ENCODE results near the gene ADGRG3. TPM values are rescaled to one million over a fixed set of nuclear protein-coding genes. Genes with fewer than 3 reads are reported as not detected.

ADGRG3 gene
- total and polyA plus RNA-seq, 2 of the 13 experiments (the other 11 are each of a cell fraction or from before 2014, with no cell fraction given) = 2.7 to 11.8 TPM

DNA sequence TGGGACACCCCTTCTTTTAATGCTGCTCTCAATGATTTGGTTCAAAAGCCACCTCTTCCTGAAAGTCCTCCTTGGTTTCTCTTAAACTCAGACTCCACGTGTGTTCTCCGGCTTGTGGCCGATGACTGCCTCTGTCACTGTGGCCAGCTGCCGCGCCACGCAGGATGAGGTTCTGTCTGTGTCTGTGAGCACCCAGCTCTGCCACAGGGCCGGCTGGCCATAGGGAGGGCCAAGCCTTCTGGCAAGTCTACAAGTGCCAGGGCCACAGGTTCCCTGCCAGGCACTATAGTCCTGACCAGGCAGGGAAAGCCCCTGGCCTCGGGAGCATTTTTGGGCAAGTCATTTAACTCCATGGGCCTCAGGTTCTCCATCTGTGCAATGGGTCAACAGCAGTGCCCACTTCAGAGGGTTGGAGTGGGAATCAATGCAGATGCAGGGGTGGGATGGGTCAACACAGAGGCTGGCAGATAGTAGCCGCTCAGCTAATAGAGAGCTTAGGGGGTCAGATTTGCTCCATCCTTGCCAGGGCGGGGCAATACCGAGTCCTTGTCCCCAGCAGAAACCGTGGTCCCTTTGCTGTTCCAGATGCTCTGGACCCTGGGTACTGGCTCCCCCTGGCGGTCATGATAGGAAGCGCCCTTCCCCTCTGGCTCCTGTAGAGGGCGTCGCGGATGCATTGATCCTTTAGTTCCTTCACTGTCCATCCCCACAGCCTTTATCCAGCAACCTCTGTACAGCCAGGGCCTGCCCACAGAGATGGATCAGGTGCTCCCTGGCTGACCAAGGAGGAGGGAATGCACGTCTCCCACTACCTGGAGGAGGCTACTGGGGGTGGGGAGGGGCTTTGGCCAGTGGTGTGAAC, 19.3 kb upstream of the ADGRG3 start (continued):
- TF ChIP-seq, protein P1, sequence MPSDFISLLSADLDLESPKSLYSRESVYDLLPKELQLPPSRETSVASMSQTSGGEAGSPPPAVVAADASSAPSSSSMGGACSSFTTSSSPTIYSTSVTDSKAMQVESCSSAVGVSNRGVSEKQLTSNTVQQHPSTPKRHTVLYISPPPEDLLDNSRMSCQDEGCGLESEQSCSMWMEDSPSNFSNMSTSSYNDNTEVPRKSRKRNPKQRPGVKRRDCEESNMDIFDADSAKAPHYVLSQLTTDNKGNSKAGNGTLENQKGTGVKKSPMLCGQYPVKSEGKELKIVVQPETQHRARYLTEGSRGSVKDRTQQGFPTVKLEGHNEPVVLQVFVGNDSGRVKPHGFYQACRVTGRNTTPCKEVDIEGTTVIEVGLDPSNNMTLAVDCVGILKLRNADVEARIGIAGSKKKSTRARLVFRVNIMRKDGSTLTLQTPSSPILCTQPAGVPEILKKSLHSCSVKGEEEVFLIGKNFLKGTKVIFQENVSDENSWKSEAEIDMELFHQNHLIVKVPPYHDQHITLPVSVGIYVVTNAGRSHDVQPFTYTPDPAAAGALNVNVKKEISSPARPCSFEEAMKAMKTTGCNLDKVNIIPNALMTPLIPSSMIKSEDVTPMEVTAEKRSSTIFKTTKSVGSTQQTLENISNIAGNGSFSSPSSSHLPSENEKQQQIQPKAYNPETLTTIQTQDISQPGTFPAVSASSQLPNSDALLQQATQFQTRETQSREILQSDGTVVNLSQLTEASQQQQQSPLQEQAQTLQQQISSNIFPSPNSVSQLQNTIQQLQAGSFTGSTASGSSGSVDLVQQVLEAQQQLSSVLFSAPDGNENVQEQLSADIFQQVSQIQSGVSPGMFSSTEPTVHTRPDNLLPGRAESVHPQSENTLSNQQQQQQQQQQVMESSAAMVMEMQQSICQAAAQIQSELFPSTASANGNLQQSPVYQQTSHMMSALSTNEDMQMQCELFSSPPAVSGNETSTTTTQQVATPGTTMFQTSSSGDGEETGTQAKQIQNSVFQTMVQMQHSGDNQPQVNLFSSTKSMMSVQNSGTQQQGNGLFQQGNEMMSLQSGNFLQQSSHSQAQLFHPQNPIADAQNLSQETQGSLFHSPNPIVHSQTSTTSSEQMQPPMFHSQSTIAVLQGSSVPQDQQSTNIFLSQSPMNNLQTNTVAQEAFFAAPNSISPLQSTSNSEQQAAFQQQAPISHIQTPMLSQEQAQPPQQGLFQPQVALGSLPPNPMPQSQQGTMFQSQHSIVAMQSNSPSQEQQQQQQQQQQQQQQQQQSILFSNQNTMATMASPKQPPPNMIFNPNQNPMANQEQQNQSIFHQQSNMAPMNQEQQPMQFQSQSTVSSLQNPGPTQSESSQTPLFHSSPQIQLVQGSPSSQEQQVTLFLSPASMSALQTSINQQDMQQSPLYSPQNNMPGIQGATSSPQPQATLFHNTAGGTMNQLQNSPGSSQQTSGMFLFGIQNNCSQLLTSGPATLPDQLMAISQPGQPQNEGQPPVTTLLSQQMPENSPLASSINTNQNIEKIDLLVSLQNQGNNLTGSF (CRISPR knock-in tag; IDR thresholded peaks at IDR 0.05) = 0 out of 2 replicates have a peak, but pooled peaks have one; percentile 39
- TF ChIP-seq, protein P2, sequence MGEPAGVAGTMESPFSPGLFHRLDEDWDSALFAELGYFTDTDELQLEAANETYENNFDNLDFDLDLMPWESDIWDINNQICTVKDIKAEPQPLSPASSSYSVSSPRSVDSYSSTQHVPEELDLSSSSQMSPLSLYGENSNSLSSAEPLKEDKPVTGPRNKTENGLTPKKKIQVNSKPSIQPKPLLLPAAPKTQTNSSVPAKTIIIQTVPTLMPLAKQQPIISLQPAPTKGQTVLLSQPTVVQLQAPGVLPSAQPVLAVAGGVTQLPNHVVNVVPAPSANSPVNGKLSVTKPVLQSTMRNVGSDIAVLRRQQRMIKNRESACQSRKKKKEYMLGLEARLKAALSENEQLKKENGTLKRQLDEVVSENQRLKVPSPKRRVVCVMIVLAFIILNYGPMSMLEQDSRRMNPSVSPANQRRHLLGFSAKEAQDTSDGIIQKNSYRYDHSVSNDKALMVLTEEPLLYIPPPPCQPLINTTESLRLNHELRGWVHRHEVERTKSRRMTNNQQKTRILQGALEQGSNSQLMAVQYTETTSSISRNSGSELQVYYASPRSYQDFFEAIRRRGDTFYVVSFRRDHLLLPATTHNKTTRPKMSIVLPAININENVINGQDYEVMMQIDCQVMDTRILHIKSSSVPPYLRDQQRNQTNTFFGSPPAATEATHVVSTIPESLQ (CRISPR knock-in tag; conservative IDR thresholded peaks at IDR 0.05) = no peak
- TF ChIP-seq PRMT3 (CRISPR knock-in tag; IDR thresholded peaks at IDR 0.05; ENCODE audit: borderline replicate concordance, low read depth) (no peak), RBFOX2 (IDR thresholded peaks at IDR 0.05; ENCODE audit: low read depth, low read length) (no peak), ZNF792 (CRISPR knock-in tag; IDR thresholded peaks at IDR 0.05) (0 out of 2 replicates have a peak, but pooled peaks have one; percentile 50), WIZ (CRISPR knock-in tag; IDR thresholded peaks at IDR 0.05) (no peak), MEF2D (CRISPR knock-in tag; IDR thresholded peaks at IDR 0.05) (no peak), HMGA1 (CRISPR knock-in tag; conservative IDR thresholded peaks at IDR 0.05) (no peak), MAF1 (CRISPR knock-in tag; IDR thresholded peaks at IDR 0.05; ENCODE audit: borderline replicate concordance) (0 out of 2 replicates have a peak, but pooled peaks have one; percentile 88), NPAS2 (CRISPR knock-in tag; IDR thresholded peaks at IDR 0.05; ENCODE audit: borderline replicate concordance) (no peak), ZNF44 (CRISPR knock-in tag; IDR thresholded peaks at IDR 0.05) (no peak), ZNF33A (CRISPR knock-in tag; IDR thresholded peaks at IDR 0.05; ENCODE audit: borderline replicate concordance) (no peak), ZNF331 (CRISPR knock-in tag; IDR thresholded peaks at IDR 0.05) (peak; percentile 89), ZNF605 (CRISPR knock-in tag; IDR thresholded peaks at IDR 0.05) (peak; percentile 23; the same call in 1 of the 2 replicates), HDAC6 (IDR thresholded peaks at IDR 0.05; ENCODE audit: low read depth, low read length) (no peak)
- TF ChIP-seq, protein P3, sequence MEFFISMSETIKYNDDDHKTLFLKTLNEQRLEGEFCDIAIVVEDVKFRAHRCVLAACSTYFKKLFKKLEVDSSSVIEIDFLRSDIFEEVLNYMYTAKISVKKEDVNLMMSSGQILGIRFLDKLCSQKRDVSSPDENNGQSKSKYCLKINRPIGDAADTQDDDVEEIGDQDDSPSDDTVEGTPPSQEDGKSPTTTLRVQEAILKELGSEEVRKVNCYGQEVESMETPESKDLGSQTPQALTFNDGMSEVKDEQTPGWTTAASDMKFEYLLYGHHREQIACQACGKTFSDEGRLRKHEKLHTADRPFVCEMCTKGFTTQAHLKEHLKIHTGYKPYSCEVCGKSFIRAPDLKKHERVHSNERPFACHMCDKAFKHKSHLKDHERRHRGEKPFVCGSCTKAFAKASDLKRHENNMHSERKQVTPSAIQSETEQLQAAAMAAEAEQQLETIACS (CRISPR knock-in tag; IDR thresholded peaks at IDR 0.05) = no peak
- TF ChIP-seq, protein P4, sequence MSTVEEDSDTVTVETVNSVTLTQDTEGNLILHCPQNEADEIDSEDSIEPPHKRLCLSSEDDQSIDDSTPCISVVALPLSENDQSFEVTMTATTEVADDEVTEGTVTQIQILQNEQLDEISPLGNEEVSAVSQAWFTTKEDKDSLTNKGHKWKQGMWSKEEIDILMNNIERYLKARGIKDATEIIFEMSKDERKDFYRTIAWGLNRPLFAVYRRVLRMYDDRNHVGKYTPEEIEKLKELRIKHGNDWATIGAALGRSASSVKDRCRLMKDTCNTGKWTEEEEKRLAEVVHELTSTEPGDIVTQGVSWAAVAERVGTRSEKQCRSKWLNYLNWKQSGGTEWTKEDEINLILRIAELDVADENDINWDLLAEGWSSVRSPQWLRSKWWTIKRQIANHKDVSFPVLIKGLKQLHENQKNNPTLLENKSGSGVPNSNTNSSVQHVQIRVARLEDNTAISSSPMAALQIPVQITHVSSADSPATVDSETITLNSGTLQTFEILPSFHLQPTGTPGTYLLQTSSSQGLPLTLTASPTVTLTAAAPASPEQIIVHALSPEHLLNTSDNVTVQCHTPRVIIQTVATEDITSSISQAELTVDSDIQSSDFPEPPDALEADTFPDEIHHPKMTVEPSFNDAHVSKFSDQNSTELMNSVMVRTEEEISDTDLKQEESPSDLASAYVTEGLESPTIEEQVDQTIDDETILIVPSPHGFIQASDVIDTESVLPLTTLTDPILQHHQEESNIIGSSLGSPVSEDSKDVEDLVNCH (CRISPR knock-in tag; IDR thresholded peaks at IDR 0.05) = no peak

All from HepG2 (cell line).